Mesendoderm (in vitro differentiated cells): ENCODE measurements around the gene PPP1R13B.

ENCODE experiments used
- DNase-seq: peaks from one replicate; pipeline ENCODE4 v3.0.0; 2013
- H2AK5ac ChIP-seq: 2 replicates; pipeline ENCODE4 v1.6.1; 2013; ENCODE audit warnings: low read length, inconsistent platforms
- H2BK120ac ChIP-seq: 2 replicates; pipeline ENCODE4 v1.6.1; 2013; ENCODE audit warnings: low read depth, mild to moderate bottlenecking, low read length, moderate library complexity, mixed read lengths
- H2BK15ac ChIP-seq: replicated peaks from 2 replicates; pipeline ENCODE4 v1.6.1; 2013; ENCODE audit warnings: low read depth, mild to moderate bottlenecking, moderate library complexity
- H2BK5ac ChIP-seq: 2 replicates; pipeline ENCODE4 v1.6.1; 2013; ENCODE audit warnings: low read length, inconsistent platforms
- H3K18ac ChIP-seq: 2 replicates; pipeline ENCODE4 v1.6.1; 2013; ENCODE audit warnings: mild to moderate bottlenecking, low read length, mixed read lengths
- H3K23ac ChIP-seq: one replicate; pipeline ENCODE4 v1.6.1; 2013; ENCODE audit warnings: low read length
- H3K27ac ChIP-seq: 2 replicates; pipeline ENCODE4 v1.5.1; 2013; ENCODE audit warnings: low read depth, mild to moderate bottlenecking, inconsistent platforms, low read length, moderate library complexity
- H3K27me3 ChIP-seq: 2 replicates; pipeline ENCODE4 v1.6.1; 2013; ENCODE audit warnings: low read length, control low read depth, mild to moderate bottlenecking, inconsistent platforms; ENCODE audit not compliant: insufficient read depth, poor library complexity
- H3K36me3 ChIP-seq: 2 replicates; pipeline ENCODE4 v1.6.1; 2013; ENCODE audit warnings: low read length, inconsistent platforms; ENCODE audit not compliant: control insufficient read depth, insufficient read depth
- H3K4ac ChIP-seq: one replicate; pipeline ENCODE4 v1.6.1; 2013; ENCODE audit warnings: low read depth, mild to moderate bottlenecking, low read length, moderate library complexity
- H3K4me1 ChIP-seq: 2 replicates; pipeline ENCODE4 v1.6.1; 2013; ENCODE audit warnings: low read depth, low read length, inconsistent platforms; ENCODE audit not compliant: control insufficient read depth
- H3K4me2 ChIP-seq: 2 replicates; pipeline ENCODE4 v1.6.1; 2013; ENCODE audit warnings: low read length
- H3K4me3 ChIP-seq: 2 replicates; pipeline ENCODE4 v1.5.1; 2013; ENCODE audit warnings: mild to moderate bottlenecking, low read length
- H3K56ac ChIP-seq: one replicate; pipeline ENCODE4 v1.6.1; 2013; ENCODE audit warnings: low read length
- H3K79me1 ChIP-seq: 2 replicates; pipeline ENCODE4 v1.6.1; 2013; ENCODE audit warnings: low read length, inconsistent platforms
- H3K79me2 ChIP-seq: 2 replicates; pipeline ENCODE4 v1.6.1; 2013; ENCODE audit warnings: mild to moderate bottlenecking, low read length; ENCODE audit not compliant: control insufficient read depth, insufficient read depth
- H3K9ac ChIP-seq: 2 replicates; pipeline ENCODE4 v1.6.1; 2013; ENCODE audit warnings: low read length, inconsistent platforms
- H4K5ac ChIP-seq: one replicate; pipeline ENCODE4 v1.6.1; 2013; ENCODE audit warnings: low read length
- H4K8ac ChIP-seq: one replicate; pipeline ENCODE4 v1.6.1; 2013; ENCODE audit warnings: low read depth, mild to moderate bottlenecking, control low read depth, low read length, moderate library complexity
- WGBS: extraction: QIAGEN DNeasy Blood & Tissue Kit; methylation state at CpG from one replicate; pipeline ENCODE4 v1.1.7; 2013; ENCODE audit warnings: low lambda C conversion rate, missing lambda C conversion rate; ENCODE audit not compliant: insufficient coverage; ENCODE audit errors: extremely low coverage; 5-methylcytosine and 5-hydroxymethylcytosine counted together

Gene PPP1R13B

DNA sequence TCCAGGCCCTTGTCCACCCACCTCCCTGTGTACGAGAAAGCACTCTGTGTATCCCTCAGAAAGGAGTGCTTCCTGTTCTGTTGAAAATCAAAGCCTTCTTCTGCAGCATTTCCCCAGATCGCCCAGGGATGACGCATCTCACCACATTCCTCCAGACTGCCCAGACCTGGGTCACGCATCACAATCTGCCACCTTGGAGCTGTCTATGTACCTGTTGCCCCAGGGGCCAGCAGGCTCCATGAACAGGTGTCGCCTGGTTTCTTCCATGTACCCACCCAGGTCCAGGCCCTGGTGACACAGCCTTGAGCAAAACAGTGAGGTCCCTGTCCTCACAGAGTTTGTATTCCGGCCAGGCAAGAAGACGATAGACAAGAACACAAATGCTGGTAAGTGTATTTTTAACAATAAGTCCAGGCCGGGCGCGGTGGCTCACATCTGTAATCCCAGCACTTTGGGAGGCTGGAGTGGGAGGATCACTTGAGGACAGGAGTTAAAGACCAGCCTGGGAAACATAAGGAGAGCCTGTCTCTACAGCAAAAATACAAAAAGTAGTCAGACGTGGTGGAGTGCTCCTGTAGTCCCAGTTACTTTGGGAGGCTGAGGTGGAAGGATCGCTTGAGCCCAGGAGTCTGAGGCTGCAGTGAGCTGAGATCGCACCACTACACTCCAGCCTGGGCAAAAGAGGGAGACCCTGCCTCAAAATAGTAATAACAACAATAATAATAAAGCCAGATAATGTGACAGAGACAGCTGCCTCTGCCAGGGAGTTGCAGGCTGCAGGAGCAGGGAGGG lies 6.8 kb upstream of the PPP1R13B start:
- H2BK5ac ChIP-seq: no peak overlapping the region
- H2BK15ac ChIP-seq: no peak overlapping the region
- H3K4me2 ChIP-seq: no peak overlapping the region
- H3K4me3 ChIP-seq: no peak overlapping the region
- H3K4me1 ChIP-seq: peaks cover 8% of the 10 kb centered on the region
- no peak overlapping the region for H3K4ac ChIP-seq
- H3K27ac ChIP-seq: no peak overlapping the region
- no peak overlapping the region for H4K8ac ChIP-seq
- no peak overlapping the region for H3K9ac ChIP-seq
- WGBS: no CpG with 5 or more reads among the region's 13 CpGs
- no peak for DNase-seq
- H4K5ac ChIP-seq: no peak overlapping the region
- no peaks in the 10 kb centered on the region for H3K36me3 ChIP-seq
- no peak overlapping the region for H2BK120ac ChIP-seq
- H3K56ac ChIP-seq: peak overlapping the region; percentile 90
- no peak overlapping the region for H3K18ac ChIP-seq
- H3K27me3 ChIP-seq: no peaks in the 10 kb centered on the region
- no peaks in the 10 kb centered on the region for H3K79me2 ChIP-seq
- no peaks in the 10 kb centered on the region for H3K79me1 ChIP-seq
- H2AK5ac ChIP-seq: peak overlapping the region; percentile 22
- H3K23ac ChIP-seq: no peak overlapping the region

DNA sequence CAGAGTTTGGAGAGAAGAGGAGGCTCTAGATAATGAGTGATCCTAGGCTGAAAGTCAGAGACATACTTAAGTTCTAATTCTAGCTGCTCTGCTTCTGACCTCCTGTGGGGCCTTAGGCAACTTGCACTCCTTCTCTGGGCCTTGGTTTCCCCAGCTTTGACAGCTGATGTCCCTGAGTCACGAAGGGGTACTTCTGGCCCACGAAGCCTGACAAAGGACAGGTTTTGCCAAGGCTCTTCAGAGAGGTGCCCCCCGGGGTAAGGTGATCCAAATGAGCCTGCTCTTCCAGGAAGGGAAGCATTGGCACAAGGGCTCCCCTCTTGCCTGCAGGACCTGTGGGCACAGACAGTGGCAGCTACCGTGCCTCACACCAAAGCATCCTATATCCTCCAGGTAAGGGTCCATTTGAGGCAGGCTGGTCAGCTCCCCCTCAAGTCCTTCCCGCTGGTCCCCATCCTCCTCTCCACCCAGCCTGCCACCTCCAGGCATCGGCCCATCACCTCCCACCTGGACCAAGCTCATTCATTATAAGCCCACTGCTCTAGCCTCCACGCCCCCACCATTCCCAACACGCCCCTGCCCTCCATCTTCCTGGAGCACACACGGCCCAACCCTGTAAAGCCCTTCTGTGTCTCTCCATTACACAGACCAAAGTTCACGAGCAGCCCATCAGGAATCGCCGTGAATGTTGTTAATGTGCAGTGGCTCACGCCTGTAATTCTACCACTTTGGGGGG lies 1.9 kb upstream of the PPP1R13B start:
- DNase-seq: no peak
- H3K27ac ChIP-seq: no peak overlapping the region
- no peak overlapping the region for H3K9ac ChIP-seq
- no peaks in the 10 kb centered on the region for H3K36me3 ChIP-seq
- H2BK15ac ChIP-seq: no peak overlapping the region
- no peak overlapping the region for H2BK5ac ChIP-seq
- no peak overlapping the region for H4K5ac ChIP-seq
- no CpG with 5 or more reads among the region's 13 CpGs for WGBS
- no peak overlapping the region for H3K4me2 ChIP-seq
- H2BK120ac ChIP-seq: no peak overlapping the region
- H3K56ac ChIP-seq: no peak overlapping the region
- no peaks in the 10 kb centered on the region for H3K79me2 ChIP-seq
- H2AK5ac ChIP-seq: no peak overlapping the region
- no peak overlapping the region for H4K8ac ChIP-seq
- H3K79me1 ChIP-seq: no peaks in the 10 kb centered on the region
- no peak overlapping the region for H3K4me3 ChIP-seq
- no peak overlapping the region for H3K4ac ChIP-seq
- H3K23ac ChIP-seq: no peak overlapping the region
- no peak overlapping the region for H3K18ac ChIP-seq
- H3K27me3 ChIP-seq: peaks cover 7% of the 10 kb centered on the region
- no peaks in the 10 kb centered on the region for H3K4me1 ChIP-seq

DNA sequence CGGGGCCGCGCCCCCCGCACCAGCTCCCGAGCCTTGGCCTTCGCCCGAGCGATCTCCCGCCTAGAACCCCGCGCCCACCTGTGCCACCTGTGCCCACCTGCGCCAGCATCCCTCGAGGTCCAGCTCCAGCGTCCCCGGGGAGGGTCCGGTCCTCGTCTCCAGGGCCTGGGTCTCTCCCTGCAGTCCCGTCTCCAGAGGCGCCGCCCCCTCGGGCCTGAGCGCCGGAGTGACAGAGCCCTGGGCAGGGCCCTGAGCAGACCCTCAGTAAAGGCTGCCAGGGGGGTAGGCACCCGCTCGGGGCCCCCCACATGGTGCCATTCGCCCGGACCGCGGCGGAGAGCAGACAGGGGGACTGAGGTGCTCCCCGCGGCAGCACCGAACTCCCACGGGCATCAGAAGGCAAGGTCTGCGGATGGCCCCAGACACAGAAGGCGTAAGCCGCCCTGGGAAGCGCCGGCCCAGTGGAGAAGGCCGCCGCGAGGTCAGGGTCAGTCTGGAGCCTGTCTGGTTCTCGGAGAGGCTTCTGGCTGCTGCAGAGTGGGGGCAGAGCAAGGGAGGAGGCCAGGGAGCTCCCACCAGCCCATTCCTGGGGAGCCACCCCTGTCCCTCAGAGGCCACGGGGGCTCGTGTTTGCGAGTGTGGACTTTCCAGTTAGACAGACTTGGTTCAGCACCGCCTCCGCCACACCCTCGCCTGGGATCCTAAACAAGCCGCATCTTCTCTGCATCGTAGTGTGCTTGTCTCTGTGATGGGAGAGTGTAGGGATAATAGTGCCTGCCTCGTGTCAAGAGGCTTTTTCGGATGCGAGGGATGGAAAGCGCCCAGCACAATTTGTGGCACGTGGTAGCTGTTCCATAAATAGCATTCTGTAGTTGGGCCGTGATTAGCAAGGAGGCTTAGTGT lies 1.1 kb upstream of the PPP1R13B start:
- Histone ChIP-seq H3K79me2 (no peaks in the 10 kb centered on the region), H2BK120ac (no peak overlapping the region), H3K79me1 (no peaks in the 10 kb centered on the region), H3K36me3 (no peaks in the 10 kb centered on the region), H3K4ac (no peak overlapping the region), H3K4me3 (peak overlapping the region; percentile 33), H3K56ac (peak overlapping the region; percentile 81), H3K27me3 (peaks cover 7% of the 10 kb centered on the region), H3K27ac (no peak overlapping the region), H2BK5ac (no peak overlapping the region), H4K5ac (no peak overlapping the region), H3K4me2 (peak overlapping the region; percentile 70), H2BK15ac (no peak overlapping the region), H4K8ac (no peak overlapping the region), H3K18ac (no peak overlapping the region), H2AK5ac (no peak overlapping the region), H3K9ac (peak overlapping the region; percentile 69), H3K23ac (no peak overlapping the region), H3K4me1 (no peaks in the 10 kb centered on the region)
- no CpG with 5 or more reads among the region's 57 CpGs for WGBS
- DNase-seq: no peak

- H3K4ac ChIP-seq: no peak overlapping the region
- H3K4me3 ChIP-seq: peak overlapping the region; percentile 44
- no peak overlapping the region for H3K27ac ChIP-seq
- no CpG with 5 or more reads among the region's 95 CpGs for WGBS
- peak overlapping the region; percentile 74 for H3K56ac ChIP-seq
- no peak overlapping the region for H4K8ac ChIP-seq
- no peak overlapping the region for H4K5ac ChIP-seq
- peaks cover 7% of the 10 kb centered on the region for H3K27me3 ChIP-seq
- H3K9ac ChIP-seq: peak overlapping the region; percentile 58
- no peak overlapping the region for H2BK5ac ChIP-seq
- H2BK120ac ChIP-seq: no peak overlapping the region
- no peaks in the 10 kb centered on the region for H3K36me3 ChIP-seq
- H3K79me2 ChIP-seq: no peaks in the 10 kb centered on the region
- no peak overlapping the region for H2BK15ac ChIP-seq
- peak overlapping the region; percentile 39 for H3K18ac ChIP-seq
- no peaks in the 10 kb centered on the region for H3K4me1 ChIP-seq
- peak; percentile 45 for DNase-seq
- no peaks in the 10 kb centered on the region for H3K79me1 ChIP-seq
- H3K23ac ChIP-seq: no peak overlapping the region
- H2AK5ac ChIP-seq: no peak overlapping the region
- H3K4me2 ChIP-seq: peak overlapping the region; percentile 75
These were observed 578 bp downstream of the PPP1R13B start for GRCh38 chr14:103846543-103847450.

DNA sequence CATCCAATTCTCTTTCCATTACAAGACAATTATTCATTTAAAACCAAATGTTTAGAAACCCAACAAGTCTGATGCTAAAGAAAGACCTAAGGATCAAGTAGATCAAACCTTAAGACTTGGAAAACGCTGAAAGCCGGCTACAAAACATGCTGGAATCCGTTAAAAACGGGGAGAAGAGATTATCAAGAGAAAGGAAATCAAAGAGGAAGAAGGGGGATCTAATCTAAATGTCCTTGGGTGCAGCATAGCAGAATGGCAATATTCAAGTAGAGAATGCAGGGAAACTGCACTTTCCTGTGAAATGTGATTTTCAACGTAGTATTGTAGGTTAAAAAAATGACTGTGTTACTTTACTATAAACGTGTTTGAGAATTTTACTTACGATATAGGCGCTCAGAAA lies 1.3 kb downstream of the PPP1R13B start:
- Histone ChIP-seq H3K27me3 (peaks cover 7% of the 10 kb centered on the region), H4K8ac (no peak overlapping the region), H3K79me1 (no peaks in the 10 kb centered on the region), H3K4me1 (no peaks in the 10 kb centered on the region), H4K5ac (no peak overlapping the region), H2BK15ac (no peak overlapping the region), H2BK120ac (no peak overlapping the region), H2BK5ac (no peak overlapping the region), H3K4ac (no peak overlapping the region), H3K36me3 (no peaks in the 10 kb centered on the region), H3K79me2 (no peaks in the 10 kb centered on the region), H3K23ac (no peak overlapping the region), H2AK5ac (no peak overlapping the region), H3K18ac (no peak overlapping the region), H3K56ac (no peak overlapping the region), H3K4me2 (no peak overlapping the region), H3K27ac (no peak overlapping the region), H3K4me3 (no peak overlapping the region), H3K9ac (no peak overlapping the region)
- no CpG with 5 or more reads among the region's 8 CpGs for WGBS
- no peak for DNase-seq
